Endodermal cell (in vitro differentiated cells): Measurements from ENCODE around the gene HOXB2. TPM values are rescaled to one million over a fixed set of nuclear protein-coding genes. Genes with fewer than 3 reads are reported as not detected.

Experiments used
- DNase-seq: peaks from one replicate; pipeline ENCODE4 v3.0.0-alpha.2; 2017
- H3K27ac ChIP-seq: 2 replicates; pipeline ENCODE4 v1.5.1; 2013; ENCODE audit warnings: mild to moderate bottlenecking, low read depth, low read length, moderate library complexity
- H3K27me3 ChIP-seq: 2 replicates; pipeline ENCODE4 v1.6.1; 2013; ENCODE audit warnings: mild to moderate bottlenecking, low read length, moderate library complexity; ENCODE audit not compliant: insufficient read depth, control insufficient read depth, poor library complexity, severe bottlenecking
- H3K36me3 ChIP-seq: 2 replicates; pipeline ENCODE4 v1.7.0; 2013; ENCODE audit warnings: mild to moderate bottlenecking, low read length, moderate library complexity; ENCODE audit not compliant: control insufficient read depth, insufficient read depth
- H3K4me1 ChIP-seq: one replicate; pipeline ENCODE4 v1.7.0; 2013; ENCODE audit warnings: low read length; ENCODE audit not compliant: control insufficient read depth, insufficient read depth
- H3K4me3 ChIP-seq: 2 replicates; pipeline ENCODE4 v1.5.1; 2013; ENCODE audit warnings: mild to moderate bottlenecking, low read length, moderate library complexity
- H3K9ac ChIP-seq: 2 replicates; pipeline ENCODE4 v1.6.1; 2013; ENCODE audit warnings: mild to moderate bottlenecking, low read length, moderate library complexity; ENCODE audit not compliant: poor library complexity, severe bottlenecking; ENCODE audit errors: extremely low read depth
- H3K9me3 ChIP-seq: 2 replicates; pipeline ENCODE4 v1.6.1; 2013; ENCODE audit warnings: mild to moderate bottlenecking, low read length, moderate library complexity; ENCODE audit not compliant: control insufficient read depth
- H3K27ac Mint-ChIP-seq: 2 replicates; pipeline ENCODE4 v1.8.0; 2020; ENCODE audit warnings: mixed read lengths
- H3K27me3 Mint-ChIP-seq: 2 replicates; pipeline ENCODE4 v1.8.0; 2021; ENCODE audit warnings: mild to moderate bottlenecking, mixed read lengths; ENCODE audit not compliant: insufficient read depth
- H3K36me3 Mint-ChIP-seq: 2 replicates; pipeline ENCODE4 v1.8.0; 2020; ENCODE audit warnings: low read depth, mixed read lengths
- H3K4me1 Mint-ChIP-seq: 2 replicates; pipeline ENCODE4 v1.8.0; 2020; ENCODE audit warnings: mixed read lengths
- H3K4me3 Mint-ChIP-seq: 2 replicates; pipeline ENCODE4 v1.8.0; 2020; ENCODE audit warnings: mild to moderate bottlenecking, moderate library complexity, mixed read lengths
- H3K9me3 Mint-ChIP-seq: 2 replicates; pipeline ENCODE4 v1.8.0; 2020; ENCODE audit warnings: mild to moderate bottlenecking, mixed read lengths
- CTCF ChIP-seq: fragments of 200-600 bp; sonication (generic); conservative IDR thresholded peaks from 2 replicates; pipeline ENCODE4 v1.5.0; 2021; ENCODE audit warnings: antibody characterized with exemption, mild to moderate bottlenecking
- WGBS, 2 experiments: methylation state at CpG; one replicate each; pipeline versions ENCODE4 v1.1.5 to v1.1.7; 2013; ENCODE audit warnings: missing lambda C conversion rate in 2 of 2, mixed read lengths in 1 of 2; ENCODE audit not compliant: insufficient coverage in 1 of 2, insufficient read length in 1 of 2; 5-methylcytosine and 5-hydroxymethylcytosine counted together
- total RNA-seq, 2 donors: library from RNA; stranded (reverse); fragmentation: NEBNext Ultra II Directional in 1 of 2; extraction: Animal tissue kit (Norgen Biotek cat#: 25700) in 1 of 2; gene quantifications; 2 replicates in 1 of 2; 3 replicates in 1 of 2; pipeline ENCODE4 v1.2.1, GENCODE V29; 2021

The HOXB2 gene
- total RNA-seq, 2 donors from 2014 or later: 0.22 TPM; not detected in 1

DNA sequence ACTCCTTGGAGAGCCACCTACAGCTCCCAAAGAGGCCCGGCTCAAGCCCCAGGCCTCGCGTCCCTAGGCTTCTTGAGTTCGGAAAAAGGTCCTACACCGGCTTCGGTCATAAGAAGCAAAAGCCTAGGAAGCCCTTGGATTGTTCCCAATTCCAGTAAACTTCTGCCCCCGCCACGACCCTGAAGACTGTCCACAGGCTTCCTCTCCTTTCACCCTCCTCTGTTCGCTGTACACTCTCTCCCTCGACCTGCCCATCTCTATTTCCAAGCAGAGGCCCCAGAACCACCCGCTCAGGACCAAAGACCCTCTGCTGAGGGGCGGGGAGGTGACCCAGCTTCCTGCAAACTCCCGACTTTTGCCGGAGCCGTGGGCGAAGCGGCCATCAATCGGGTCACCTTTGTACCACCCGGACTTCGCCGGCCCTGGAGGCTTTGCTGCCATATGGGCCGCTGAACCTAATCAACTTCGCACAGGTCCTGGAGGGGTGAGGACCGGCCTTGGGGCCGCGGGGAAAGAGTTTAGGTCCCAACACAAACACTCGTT lies 2.7 kb downstream of the HOXB2 start:
- Histone ChIP-seq H3K4me3 (peak overlapping the region; percentile 47), H3K27ac (peak overlapping the region; percentile 76), H3K9me3 (no peaks in the 10 kb centered on the region), H3K36me3 (no peaks in the 10 kb centered on the region), H3K4me1 (peaks cover 2% of the 10 kb centered on the region), H3K9ac (no peak overlapping the region), H3K27me3 (peaks cover 86% of the 10 kb centered on the region)
- no peak for TF ChIP-seq CTCF
- Mint-ChIP-seq H3K36me3 (no peaks in the 10 kb centered on the region), H3K4me1 (peaks cover 27% of the 10 kb centered on the region), H3K4me3 (peak overlapping the region; percentile 57), H3K27ac (no peak overlapping the region), H3K27me3 (peaks cover 93% of the 10 kb centered on the region), H3K9me3 (no peaks in the 10 kb centered on the region)
- 47 to 62% methylated on average over 7 to 24 of the region's 27 CpGs for WGBS, 2 experiments
- DNase-seq: peak; percentile 75

DNA sequence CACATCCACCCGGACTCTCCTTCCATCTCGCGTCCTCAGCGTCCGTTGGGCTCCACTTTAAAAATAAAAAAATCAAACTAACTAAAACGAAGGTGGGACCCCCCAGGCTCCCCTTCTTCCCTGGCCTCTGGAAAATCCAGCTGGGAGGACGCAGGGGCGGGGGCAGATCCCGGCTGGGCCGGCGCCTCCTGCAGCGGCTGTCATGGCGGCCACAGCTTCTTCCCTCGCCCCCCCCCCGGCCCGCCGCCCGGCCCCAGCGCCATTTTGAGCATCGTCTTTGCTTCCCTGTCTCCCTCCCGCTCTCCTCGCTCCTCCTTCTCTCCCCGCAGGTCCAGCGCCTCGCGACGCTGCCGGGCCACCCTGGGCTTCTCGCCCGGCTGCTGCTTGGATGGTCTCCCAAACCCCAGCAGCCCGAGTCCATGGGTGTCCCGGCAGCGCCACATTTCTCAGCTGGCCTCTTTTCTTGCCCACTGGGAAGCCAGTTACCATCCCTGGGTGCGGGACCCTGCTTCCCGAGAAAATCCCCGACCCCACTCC lies 3.3 kb downstream of the HOXB2 start:
- no peaks in the 10 kb centered on the region for H3K9me3 ChIP-seq
- no peak overlapping the region for H3K27ac Mint-ChIP-seq
- no peaks in the 10 kb centered on the region for H3K36me3 Mint-ChIP-seq
- no peaks in the 10 kb centered on the region for H3K36me3 ChIP-seq
- peak overlapping the region; percentile 47 for H3K4me3 ChIP-seq
- TF ChIP-seq CTCF: no peak
- DNase-seq: peak; percentile 79
- no peak overlapping the region for H3K9ac ChIP-seq
- peaks cover 80% of the 10 kb centered on the region for H3K27me3 ChIP-seq
- H3K4me1 ChIP-seq: no peaks in the 10 kb centered on the region
- H3K4me1 Mint-ChIP-seq: peaks cover 25% of the 10 kb centered on the region
- WGBS, 2 experiments: 39 to 49% methylated on average over 22 to 35 of the region's 36 CpGs
- peak overlapping the region; percentile 57 for H3K4me3 Mint-ChIP-seq
- H3K9me3 Mint-ChIP-seq: no peaks in the 10 kb centered on the region
- H3K27ac ChIP-seq: peak overlapping the region; percentile 76
- H3K27me3 Mint-ChIP-seq: peaks cover 93% of the 10 kb centered on the region

DNA sequence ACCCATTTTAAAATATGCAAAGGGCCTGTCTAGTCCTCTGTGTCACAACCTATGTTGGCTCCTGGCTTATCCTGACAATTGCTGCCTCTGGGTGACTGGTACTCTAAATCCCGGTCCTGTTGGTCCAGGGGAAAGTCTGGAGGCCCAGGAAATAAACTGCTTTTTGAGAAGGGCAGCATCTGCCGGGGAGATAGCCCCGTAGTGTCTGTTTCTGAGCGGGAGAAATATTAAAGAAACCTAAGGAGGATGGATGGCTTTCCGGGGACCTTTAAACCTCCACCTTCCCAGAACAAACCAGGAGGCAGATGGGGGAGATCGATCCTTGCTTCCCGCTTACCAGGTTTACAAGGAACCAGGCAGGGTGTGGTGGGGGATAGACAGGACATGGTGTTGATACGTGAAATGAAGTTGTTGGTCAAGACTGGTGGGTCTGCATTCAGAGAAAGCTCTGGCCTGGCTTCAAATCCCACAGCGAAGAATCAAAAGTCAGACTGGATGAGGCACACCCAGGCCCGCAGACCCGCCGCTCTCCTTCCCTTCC lies 3.8 kb downstream of the HOXB2 start:
- H3K36me3 Mint-ChIP-seq: no peaks in the 10 kb centered on the region
- H3K4me3 ChIP-seq: no peak overlapping the region
- WGBS, 2 experiments: 67 to 82% methylated on average over 5 to 11 of the region's 12 CpGs
- H3K27me3 ChIP-seq: peaks cover 75% of the 10 kb centered on the region
- DNase-seq: peak; percentile 66
- peak overlapping the region; percentile 57 for H3K4me3 Mint-ChIP-seq
- H3K27ac Mint-ChIP-seq: no peak overlapping the region
- no peaks in the 10 kb centered on the region for H3K4me1 ChIP-seq
- no peaks in the 10 kb centered on the region for H3K9me3 Mint-ChIP-seq
- H3K9ac ChIP-seq: no peak overlapping the region
- H3K27me3 Mint-ChIP-seq: peaks cover 93% of the 10 kb centered on the region
- peak overlapping the region; percentile 76 for H3K27ac ChIP-seq
- H3K4me1 Mint-ChIP-seq: peaks cover 20% of the 10 kb centered on the region
- H3K9me3 ChIP-seq: no peaks in the 10 kb centered on the region
- TF ChIP-seq CTCF: no peak
- no peaks in the 10 kb centered on the region for H3K36me3 ChIP-seq
